Panc1 (cell line): Measurements from ENCODE around the gene DLK2. TPM values are rescaled to one million over a fixed set of nuclear protein-coding genes. Genes with fewer than 3 reads are reported as not detected.
"Not testable (repeated sequence)": the region's sequence is repeated elsewhere in the genome, so short reads cannot be mapped to it uniquely, and the experiment has no call there.

Experiments used
- ATAC-seq: fragments of 200-7000 bp; cut with Tn5 transposase; 2 replicates; pipeline ENCODE4 v1.9.1; 2020; ENCODE audit warnings: mild to moderate bottlenecking, moderate library complexity
- BruUV-seq: library from RNA; stranded (reverse); fragments of 400-500 nt; replicated peaks from 2 replicates; lab custom pipeline; 2021; lab: Mats Ljungman, UMichigan
- CTCF ChIA-PET: fragments of 300-600 bp; sonication (Branson Sonifier 250); formaldehyde crosslinking; loops from one replicate; lab custom pipeline; 2022; ENCODE audit warnings: antibody characterized with exemption; lab: Charles Lee
- POLR2A ChIA-PET: fragments of 300-600 bp; sonication (Branson Sonifier 250); formaldehyde crosslinking; loops from one replicate; lab custom pipeline; 2022; ENCODE audit warnings: antibody characterized with exemption; lab: Charles Lee
- DNase-seq: peaks from one replicate; pipeline ENCODE4 v3.0.0-alpha.2; 2010; ENCODE audit warnings: low read depth, low spot score
- H3K27ac ChIP-seq: 2 replicates; pipeline ENCODE4 v1.5.1; 2011; ENCODE audit warnings: mild to moderate bottlenecking, low read length, inconsistent platforms
- H3K27me3 ChIP-seq: fragments of 200-500 bp; sonication (Bioruptor generic); 2 replicates; pipeline ENCODE4 v1.6.0; 2014; ENCODE audit warnings: low read length, inconsistent platforms; ENCODE audit not compliant: control insufficient read depth, insufficient read depth
- H3K36me3 ChIP-seq: fragments of 200-500 bp; sonication (Bioruptor generic); 2 replicates; pipeline ENCODE4 v1.5.1; 2014; ENCODE audit warnings: inconsistent platforms, mild to moderate bottlenecking, low read length, moderate library complexity; ENCODE audit not compliant: control insufficient read depth, insufficient read depth
- H3K4me1 ChIP-seq: 2 replicates; pipeline ENCODE4 v1.5.1; 2011; ENCODE audit warnings: inconsistent platforms, mild to moderate bottlenecking, low read length, moderate library complexity; ENCODE audit not compliant: control insufficient read depth, insufficient read depth
- H3K4me3 ChIP-seq, 2 experiments: 2 replicates each; pipeline ENCODE4 v1.5.1; 2011 to 2012; ENCODE audit warnings: low read depth in 2 of 2, low read length in 2 of 2, mild to moderate bottlenecking in 2 of 2, inconsistent platforms in 1 of 2, moderate library complexity in 1 of 2
- H3K9me3 ChIP-seq: fragments of 200-500 bp; sonication (Bioruptor generic); 2 replicates; pipeline ENCODE4 v1.5.1; 2014; ENCODE audit warnings: low read depth, mild to moderate bottlenecking, inconsistent platforms, low read length, moderate library complexity; ENCODE audit not compliant: control insufficient read depth, insufficient read depth
- POLR2AphosphoS5 ChIP-seq: IDR thresholded peaks from 2 replicates; pipeline ENCODE4 v1.6.1; 2012; ENCODE audit warnings: mild to moderate bottlenecking, low read depth, low read length, moderate library complexity
- SIN3A ChIP-seq: IDR thresholded peaks from 2 replicates; pipeline ENCODE4 v1.6.1; 2012; ENCODE audit warnings: low read depth, mild to moderate bottlenecking, low read length, moderate library complexity, borderline replicate concordance; ENCODE audit not compliant: insufficient read depth
- TCF7L2 ChIP-seq: IDR thresholded peaks from 2 replicates; pipeline ENCODE4 v1.6.1; 2011; ENCODE audit warnings: mild to moderate bottlenecking, low read depth, low read length, inconsistent platforms
- in situ Hi-C: cut with HindIII; loops from 2 replicates; pipeline ENCODE4 v1.10.0; 2016; ENCODE audit warnings: low sequenced_read_pairs, low pct_unique_long_range_greater_than_20kb
- intact Hi-C: fragments of 100-400 bp; cut with micrococcal nuclease; formaldehyde crosslinking; loops from one replicate; pipeline ENCODE4 v1.10.0; 2022; ENCODE audit not compliant: unreplicated experiment
- total RNA-seq: library from RNA; stranded (reverse); gene quantifications from one replicate; pipeline ENCODE4 v1.2.1, GENCODE V29; 2021; ENCODE audit not compliant: unreplicated experiment
- TF ChIP-seq, protein P1 (sequence below), 2 experiments: IDR thresholded peaks; 2 replicates each; pipeline ENCODE4 v1.6.1; 2011 to 2012; ENCODE audit warnings: low read depth in 2 of 2, control low read depth in 1 of 2, low read length in 1 of 2, mild to moderate bottlenecking in 1 of 2, moderate library complexity in 1 of 2; ENCODE audit not compliant: insufficient read depth in 1 of 2
- TF ChIP-seq, protein P2 (sequence below): fragments of 450-650 bp; IDR thresholded peaks from 2 replicates; pipeline ENCODE4 v1.5.1; 2017; ENCODE audit warnings: mild to moderate bottlenecking

DLK2 gene
- total RNA-seq, 1 experiment from 2014 or later: 19.1 TPM

DNA sequence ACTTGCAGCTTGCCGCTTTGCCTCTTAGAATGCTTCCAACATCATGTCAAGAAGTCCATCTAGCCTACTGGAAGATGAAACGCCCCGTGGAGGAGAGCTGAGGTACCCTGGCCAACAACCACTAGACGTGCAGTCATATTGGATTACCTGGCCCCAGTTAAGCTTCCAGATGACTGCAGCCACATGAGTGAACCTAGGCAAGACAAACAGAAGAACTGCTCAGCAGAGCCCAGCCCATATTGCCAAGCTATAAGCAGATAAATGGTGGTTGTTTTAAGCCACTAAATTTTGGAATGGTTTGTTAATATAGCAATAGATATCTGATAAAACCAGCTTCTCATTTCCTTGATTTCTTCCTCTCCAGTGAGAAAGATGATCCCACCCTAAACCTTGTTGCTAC lies 4.7 kb upstream of the DLK2 start:
- no peak for DNase-seq
- H3K4me1 ChIP-seq: peaks cover 9% of the 10 kb centered on the region
- no peaks in the 10 kb centered on the region for H3K27me3 ChIP-seq
- ChIA-PET POLR2A (interaction anchor here (0.5 to 0.9 kb wide), 3 partner anchors 15 to 132 kb away, joined by 3 to 4 read pairs (median 3); no protein-coding TSS in a partner anchor), CTCF (no interaction called here)
- H3K4me3 ChIP-seq: no peak overlapping the region
- no peaks in the 10 kb centered on the region for H3K36me3 ChIP-seq
- no peak for TF ChIP-seq POLR2AphosphoS5
- no peak for TF ChIP-seq TCF7L2
- TF ChIP-seq, protein P1, sequence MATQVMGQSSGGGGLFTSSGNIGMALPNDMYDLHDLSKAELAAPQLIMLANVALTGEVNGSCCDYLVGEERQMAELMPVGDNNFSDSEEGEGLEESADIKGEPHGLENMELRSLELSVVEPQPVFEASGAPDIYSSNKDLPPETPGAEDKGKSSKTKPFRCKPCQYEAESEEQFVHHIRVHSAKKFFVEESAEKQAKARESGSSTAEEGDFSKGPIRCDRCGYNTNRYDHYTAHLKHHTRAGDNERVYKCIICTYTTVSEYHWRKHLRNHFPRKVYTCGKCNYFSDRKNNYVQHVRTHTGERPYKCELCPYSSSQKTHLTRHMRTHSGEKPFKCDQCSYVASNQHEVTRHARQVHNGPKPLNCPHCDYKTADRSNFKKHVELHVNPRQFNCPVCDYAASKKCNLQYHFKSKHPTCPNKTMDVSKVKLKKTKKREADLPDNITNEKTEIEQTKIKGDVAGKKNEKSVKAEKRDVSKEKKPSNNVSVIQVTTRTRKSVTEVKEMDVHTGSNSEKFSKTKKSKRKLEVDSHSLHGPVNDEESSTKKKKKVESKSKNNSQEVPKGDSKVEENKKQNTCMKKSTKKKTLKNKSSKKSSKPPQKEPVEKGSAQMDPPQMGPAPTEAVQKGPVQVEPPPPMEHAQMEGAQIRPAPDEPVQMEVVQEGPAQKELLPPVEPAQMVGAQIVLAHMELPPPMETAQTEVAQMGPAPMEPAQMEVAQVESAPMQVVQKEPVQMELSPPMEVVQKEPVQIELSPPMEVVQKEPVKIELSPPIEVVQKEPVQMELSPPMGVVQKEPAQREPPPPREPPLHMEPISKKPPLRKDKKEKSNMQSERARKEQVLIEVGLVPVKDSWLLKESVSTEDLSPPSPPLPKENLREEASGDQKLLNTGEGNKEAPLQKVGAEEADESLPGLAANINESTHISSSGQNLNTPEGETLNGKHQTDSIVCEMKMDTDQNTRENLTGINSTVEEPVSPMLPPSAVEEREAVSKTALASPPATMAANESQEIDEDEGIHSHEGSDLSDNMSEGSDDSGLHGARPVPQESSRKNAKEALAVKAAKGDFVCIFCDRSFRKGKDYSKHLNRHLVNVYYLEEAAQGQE (IDR thresholded peaks at IDR 0.05; ENCODE audit: insufficient read depth in 1 of 2, low read depth in 2 of 2, low read length in 1 of 2): no peak
- TF ChIP-seq, protein P2, sequence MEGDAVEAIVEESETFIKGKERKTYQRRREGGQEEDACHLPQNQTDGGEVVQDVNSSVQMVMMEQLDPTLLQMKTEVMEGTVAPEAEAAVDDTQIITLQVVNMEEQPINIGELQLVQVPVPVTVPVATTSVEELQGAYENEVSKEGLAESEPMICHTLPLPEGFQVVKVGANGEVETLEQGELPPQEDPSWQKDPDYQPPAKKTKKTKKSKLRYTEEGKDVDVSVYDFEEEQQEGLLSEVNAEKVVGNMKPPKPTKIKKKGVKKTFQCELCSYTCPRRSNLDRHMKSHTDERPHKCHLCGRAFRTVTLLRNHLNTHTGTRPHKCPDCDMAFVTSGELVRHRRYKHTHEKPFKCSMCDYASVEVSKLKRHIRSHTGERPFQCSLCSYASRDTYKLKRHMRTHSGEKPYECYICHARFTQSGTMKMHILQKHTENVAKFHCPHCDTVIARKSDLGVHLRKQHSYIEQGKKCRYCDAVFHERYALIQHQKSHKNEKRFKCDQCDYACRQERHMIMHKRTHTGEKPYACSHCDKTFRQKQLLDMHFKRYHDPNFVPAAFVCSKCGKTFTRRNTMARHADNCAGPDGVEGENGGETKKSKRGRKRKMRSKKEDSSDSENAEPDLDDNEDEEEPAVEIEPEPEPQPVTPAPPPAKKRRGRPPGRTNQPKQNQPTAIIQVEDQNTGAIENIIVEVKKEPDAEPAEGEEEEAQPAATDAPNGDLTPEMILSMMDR: no peak
- no peak for TF ChIP-seq SIN3A
- 0 out of 2 replicates have a peak, but pooled peaks cover 5% of the 10 kb centered on the region for H3K9me3 ChIP-seq
- BruUV-seq: no TSS peak
- in situ Hi-C loops (no loop called here), intact Hi-C loops (no loop called here)
- no peak overlapping the region for H3K27ac ChIP-seq
- no peak for ATAC-seq

DNA sequence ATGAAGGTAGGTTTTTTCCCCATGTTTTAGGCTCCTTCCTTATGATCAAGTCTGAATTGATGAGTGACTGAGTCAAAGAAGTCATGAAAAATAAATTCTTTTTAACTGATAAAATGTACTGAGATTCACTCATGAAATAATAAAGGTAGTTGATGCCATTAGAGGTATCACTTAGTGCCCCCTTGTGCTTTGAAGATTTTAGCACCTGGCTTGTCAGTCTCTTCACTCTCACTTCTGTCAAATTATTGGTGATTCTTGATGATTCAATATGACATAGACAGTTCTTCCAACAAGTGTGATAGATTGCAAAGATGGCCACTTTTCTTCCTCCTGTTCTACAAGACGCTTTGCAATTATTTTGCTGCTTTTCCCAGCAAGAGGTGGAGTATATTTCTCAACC lies 4.2 kb upstream of the DLK2 start:
- intact Hi-C loops: no loop called here
- in situ Hi-C loops: no loop called here
- CTCF ChIA-PET: no interaction called here
- Histone ChIP-seq H3K4me1 (peaks cover 9% of the 10 kb centered on the region), H3K27ac (no peak overlapping the region), H3K9me3 (0 out of 2 replicates have a peak, but pooled peaks cover 5% of the 10 kb centered on the region), H3K4me3 (no peak overlapping the region), H3K27me3 (no peaks in the 10 kb centered on the region), H3K36me3 (no peaks in the 10 kb centered on the region)
- BruUV-seq: no TSS peak
- ATAC-seq (no peak), DNase-seq (no peak)
- TF ChIP-seq POLR2AphosphoS5 (no peak), SIN3A (no peak), TCF7L2 (no peak)
- TF ChIP-seq, protein P2: no peak
- TF ChIP-seq, protein P1 (IDR thresholded peaks at IDR 0.05; ENCODE audit: insufficient read depth in 1 of 2, low read depth in 2 of 2, low read length in 1 of 2): no peak
- POLR2A ChIA-PET: interaction anchor here (0.5 to 0.9 kb wide), 2 partner anchors 18 to 132 kb away, joined by 3 read pairs; no protein-coding TSS in a partner anchor

DNA sequence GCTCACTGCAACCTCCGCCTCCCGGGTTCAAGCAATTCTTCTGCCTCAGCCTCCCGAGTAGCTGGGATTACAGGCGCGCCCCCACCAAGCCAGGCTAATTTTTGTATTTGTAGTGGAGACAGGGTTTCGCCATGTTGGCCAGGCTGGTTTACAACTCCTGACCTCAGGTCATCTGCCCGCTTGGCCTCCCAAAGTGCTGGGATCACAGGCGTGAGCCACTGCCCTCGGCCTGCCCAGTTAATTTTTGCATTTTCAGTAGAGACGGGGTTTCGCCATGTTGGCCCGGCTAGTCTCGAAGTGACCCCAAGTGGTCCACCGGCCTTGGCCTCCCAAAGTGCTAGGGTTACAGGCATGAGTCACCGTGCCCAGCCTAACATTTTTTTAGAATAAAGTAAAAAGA lies 2.8 kb upstream of the DLK2 start:
- ChIA-PET POLR2A (interaction anchor here (0.6 to 0.7 kb wide), 2 partner anchors 8 to 174 kb away, joined by 3 to 10 read pairs; no protein-coding TSS in a partner anchor), CTCF (interaction anchor here (0.6 to 1.4 kb wide), 5 partner anchors 26 to 67 kb away, joined by 3 to 16 read pairs (median 4); no protein-coding TSS in a partner anchor)
- intact Hi-C loops, H3K4me3 ChIP-seq, H3K27ac ChIP-seq, BruUV-seq, DNase-seq, H3K27me3 ChIP-seq, in situ Hi-C loops, H3K36me3 ChIP-seq, ATAC-seq, H3K9me3 ChIP-seq: not testable (repeated sequence)
- H3K4me1 ChIP-seq: peaks cover 13% of the 10 kb centered on the region
